Raji (cell line): ENCODE measurements around the gene ADA.

ENCODE experiments used
- POLR2A ChIP-seq: IDR thresholded peaks from 2 replicates; pipeline ENCODE4 v1.6.1; 2011; ENCODE audit warnings: low read depth, low read length, control low read depth; ENCODE audit not compliant: insufficient read depth

Gene ADA

GRCh38 chr20:44622501-44623270 is 28.8 kb downstream of the ADA start:
- no peak for TF ChIP-seq POLR2A

- TF ChIP-seq POLR2A, result no peak
Measured at GRCh38 chr20:44621939-44622338, 29.6 kb downstream of the ADA start.

- TF ChIP-seq POLR2A, result no peak
Measured at GRCh38 chr20:44621325-44621724, 30.2 kb downstream of the ADA start.

- no peak for TF ChIP-seq POLR2A
Measured at GRCh38 chr20:44620030-44620429, 31.5 kb downstream of the ADA start.

- TF ChIP-seq POLR2A, result no peak
Measured at GRCh38 chr20:44619294-44619693, 32.2 kb downstream of the ADA start.

GRCh38 chr20:44618318-44618731 is 33.2 kb downstream of the ADA start:
- TF ChIP-seq POLR2A, result no peak

GRCh38 chr20:44616604-44616964 is 34.9 kb downstream of the ADA start:
- no peak for TF ChIP-seq POLR2A

- no peak for TF ChIP-seq POLR2A
Measured at GRCh38 chr20:44615876-44616603, 35.5 kb downstream of the ADA start.

- TF ChIP-seq POLR2A, result no peak
Measured at GRCh38 chr20:44615169-44615791, 36.2 kb downstream of the ADA start.

- TF ChIP-seq POLR2A, result no peak
Measured at GRCh38 chr20:44614525-44614924, 37.0 kb downstream of the ADA start.

- no peak for TF ChIP-seq POLR2A
Measured at GRCh38 chr20:44613575-44613974, 37.9 kb downstream of the ADA start.

- no peak for TF ChIP-seq POLR2A
Measured at GRCh38 chr20:44610313-44610962, 41.1 kb downstream of the ADA start.

GRCh38 chr20:44609516-44610312 is 41.8 kb downstream of the ADA start:
- TF ChIP-seq POLR2A, result no peak

GRCh38 chr20:44609006-44609515 is 42.4 kb downstream of the ADA start:
- no peak for TF ChIP-seq POLR2A
